Keratinocyte (primary cell): ENCODE results near the gene MYOM1.
"Not testable (repeated sequence)": the region's sequence is repeated elsewhere in the genome, so short reads cannot be mapped to it uniquely, and the experiment has no call there.

Experiments used
- EZH2 ChIP-seq: IDR thresholded peaks from one replicate; pipeline ENCODE4 v1.6.1; 2012; ENCODE audit warnings: inconsistent platforms, mild to moderate bottlenecking, low read length, moderate library complexity
- TF ChIP-seq, protein P1 (sequence below), 3 experiments: IDR thresholded peaks in 1 of 3; conservative IDR thresholded peaks in 1 of 3; optimal IDR thresholded peaks in 1 of 3; 2 replicates in 2 of 3; 3 replicates in 1 of 3; pipeline versions ENCODE3 to v1.5.1; 2011; ENCODE audit warnings: low read length in 3 of 3, mild to moderate bottlenecking in 3 of 3, moderate library complexity in 2 of 3, control low read depth in 1 of 3, inconsistent platforms in 1 of 3; ENCODE audit not compliant: insufficient read depth in 2 of 3; ENCODE audit errors: extremely low read depth in 1 of 3

DNA sequence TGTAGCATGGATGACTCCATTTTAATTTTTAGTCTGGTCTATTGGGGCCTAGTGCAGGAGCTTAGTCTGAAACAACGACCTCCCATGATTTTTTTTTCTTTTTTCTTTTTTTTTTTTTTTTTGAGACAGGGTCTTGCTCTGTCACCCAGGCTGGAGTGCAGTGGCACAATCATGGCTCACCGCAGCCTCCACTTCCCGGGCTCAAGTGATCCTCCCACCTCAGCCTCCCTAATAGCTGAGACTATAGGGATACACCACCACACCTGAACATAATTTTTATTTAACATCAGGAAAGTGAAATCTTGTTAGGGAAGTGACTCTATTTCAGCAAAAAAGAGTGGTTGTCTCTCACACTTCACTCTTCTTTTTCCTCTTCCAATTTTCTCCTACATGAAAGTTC is 191.7 kb downstream of the MYOM1 start:
- TF ChIP-seq, protein P1, sequence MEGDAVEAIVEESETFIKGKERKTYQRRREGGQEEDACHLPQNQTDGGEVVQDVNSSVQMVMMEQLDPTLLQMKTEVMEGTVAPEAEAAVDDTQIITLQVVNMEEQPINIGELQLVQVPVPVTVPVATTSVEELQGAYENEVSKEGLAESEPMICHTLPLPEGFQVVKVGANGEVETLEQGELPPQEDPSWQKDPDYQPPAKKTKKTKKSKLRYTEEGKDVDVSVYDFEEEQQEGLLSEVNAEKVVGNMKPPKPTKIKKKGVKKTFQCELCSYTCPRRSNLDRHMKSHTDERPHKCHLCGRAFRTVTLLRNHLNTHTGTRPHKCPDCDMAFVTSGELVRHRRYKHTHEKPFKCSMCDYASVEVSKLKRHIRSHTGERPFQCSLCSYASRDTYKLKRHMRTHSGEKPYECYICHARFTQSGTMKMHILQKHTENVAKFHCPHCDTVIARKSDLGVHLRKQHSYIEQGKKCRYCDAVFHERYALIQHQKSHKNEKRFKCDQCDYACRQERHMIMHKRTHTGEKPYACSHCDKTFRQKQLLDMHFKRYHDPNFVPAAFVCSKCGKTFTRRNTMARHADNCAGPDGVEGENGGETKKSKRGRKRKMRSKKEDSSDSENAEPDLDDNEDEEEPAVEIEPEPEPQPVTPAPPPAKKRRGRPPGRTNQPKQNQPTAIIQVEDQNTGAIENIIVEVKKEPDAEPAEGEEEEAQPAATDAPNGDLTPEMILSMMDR (optimal IDR thresholded peaks at IDR 0.05 in 1 of 3, IDR thresholded peaks at IDR 0.05 in 1 of 3, conservative IDR thresholded peaks at IDR 0.05 in 1 of 3; ENCODE audit: extremely low read depth in 1 of 3, insufficient read depth in 2 of 3, low read length in 3 of 3), result not testable (repeated sequence)
- not testable (repeated sequence) for TF ChIP-seq EZH2
